IgD-negative memory B cell (primary cell): ENCODE data around the gene OR2AE1. TPM values are rescaled to one million over a fixed set of nuclear protein-coding genes. Genes with fewer than 3 reads are reported as not detected.

Source experiments
- H3K27ac Mint-ChIP-seq, 3 donors: one replicate each; pipeline ENCODE4 v1.8.0; 2020 to 2022; ENCODE audit warnings: mild to moderate bottlenecking in 3 of 3, mixed read lengths in 3 of 3, moderate library complexity in 1 of 3
- H3K27me3 Mint-ChIP-seq: one replicate; pipeline ENCODE4 v1.8.0; 2021; ENCODE audit warnings: mixed read lengths
- H3K36me3 Mint-ChIP-seq: one replicate; pipeline ENCODE4 v1.8.0; 2020; ENCODE audit warnings: mild to moderate bottlenecking, mixed read lengths
- H3K4me1 Mint-ChIP-seq, 3 donors: one replicate each; pipeline ENCODE4 v1.8.0; 2020 to 2022; ENCODE audit warnings: mixed read lengths in 3 of 3, mild to moderate bottlenecking in 1 of 3
- H3K4me3 Mint-ChIP-seq, 4 donors: one replicate each; pipeline ENCODE4 v1.8.0; 2020 to 2022; ENCODE audit warnings: mild to moderate bottlenecking in 4 of 4, mixed read lengths in 4 of 4, moderate library complexity in 3 of 4
- H3K9me3 Mint-ChIP-seq, 3 donors: one replicate each; pipeline ENCODE4 v1.8.0; 2020 to 2021; ENCODE audit warnings: mixed read lengths in 3 of 3, mild to moderate bottlenecking in 1 of 3
- polyA plus RNA-seq: library from polyadenylated mRNA; unstranded; fragments of 300-500 nt; fragmentation: Illumina TruSeq; gene quantifications from one replicate; pipeline ENCODE4 v1.2.3, GENCODE V29; 2021

The OR2AE1 gene
- polyA plus RNA-seq, result not detected

DNA sequence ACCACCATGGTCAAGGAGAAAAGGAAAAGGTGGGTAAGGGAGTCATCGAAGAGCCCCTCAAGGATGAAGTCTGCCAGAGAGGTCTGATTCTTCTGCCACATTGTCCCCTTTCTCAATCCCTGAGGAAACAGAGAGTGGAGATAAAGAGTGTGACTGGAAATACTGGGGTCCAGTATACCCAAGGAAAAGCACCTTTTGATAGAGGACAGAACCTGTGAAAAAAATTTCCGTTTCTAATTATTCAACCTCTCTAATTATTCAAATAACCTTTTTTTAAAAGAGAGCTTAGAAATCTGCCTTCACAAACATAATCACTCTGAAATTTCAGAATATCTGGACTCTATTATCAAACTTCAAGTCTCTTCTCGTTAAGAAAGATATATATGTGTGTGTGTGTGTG lies at the start of gene OR2AE1:
Gene OR2AE1, minus strand, starts transcription at position 101 of the 400 bp plus-strand sequence. Its CDS starts 0 bp downstream, at position 101.
- H3K4me1 Mint-ChIP-seq, result peaks cover 0 to 5% (median 4%) of the 10 kb centered on the region in 3 donors
- H3K27ac Mint-ChIP-seq, result no peak within 1 kb of the TSS
- H3K9me3 Mint-ChIP-seq, result peaks cover 0 to 2% (median 1%) of the 10 kb centered on the region in 3 donors
- H3K27me3 Mint-ChIP-seq, result peaks cover 6% of the 10 kb centered on the region
- H3K4me3 Mint-ChIP-seq, result no peak within 1 kb of the TSS
- peaks cover 3% of the 10 kb centered on the region for H3K36me3 Mint-ChIP-seq

GRCh38 chr7:99926321-99926720 lies 49.5 kb upstream of the OR2AE1 start:
- Mint-ChIP-seq H3K4me1 (peaks cover 0 to 8% (median 4%) of the 10 kb centered on the region in 3 donors), H3K27ac (no peak overlapping the region), H3K9me3 (no peaks in the 10 kb centered on the region), H3K36me3 (peaks cover 2% of the 10 kb centered on the region), H3K4me3 (no peak overlapping the region), H3K27me3 (peaks cover 19% of the 10 kb centered on the region)

DNA sequence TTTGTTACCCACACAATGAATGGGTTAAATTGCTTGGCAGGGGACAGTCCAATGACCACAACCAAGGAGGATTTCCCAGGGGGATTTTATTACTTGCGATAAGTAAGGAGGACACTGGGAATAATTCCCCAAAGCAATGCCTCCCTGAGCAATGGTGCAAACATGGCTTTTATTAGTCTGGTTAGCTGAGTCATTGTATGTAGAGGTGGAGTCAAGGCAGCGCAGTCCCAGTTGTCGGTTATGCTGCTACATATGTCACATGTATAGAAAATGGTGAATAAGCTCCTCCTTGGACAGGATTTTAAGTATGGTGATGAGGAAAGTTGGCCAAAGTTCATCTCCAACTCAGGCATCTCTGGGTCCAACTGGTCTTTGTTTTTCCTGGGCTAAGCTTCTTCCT lies 46.4 kb upstream of the OR2AE1 start:
- H3K27me3 Mint-ChIP-seq, result peaks cover 11% of the 10 kb centered on the region
- peaks cover 6% of the 10 kb centered on the region for H3K36me3 Mint-ChIP-seq
- H3K4me1 Mint-ChIP-seq, result peaks cover 0 to 11% (median 11%) of the 10 kb centered on the region in 3 donors
- peaks cover 0 to 2% (median 0%) of the 10 kb centered on the region in 3 donors for H3K9me3 Mint-ChIP-seq
- H3K4me3 Mint-ChIP-seq, result no peak overlapping the region
- H3K27ac Mint-ChIP-seq, result no peak overlapping the region

DNA sequence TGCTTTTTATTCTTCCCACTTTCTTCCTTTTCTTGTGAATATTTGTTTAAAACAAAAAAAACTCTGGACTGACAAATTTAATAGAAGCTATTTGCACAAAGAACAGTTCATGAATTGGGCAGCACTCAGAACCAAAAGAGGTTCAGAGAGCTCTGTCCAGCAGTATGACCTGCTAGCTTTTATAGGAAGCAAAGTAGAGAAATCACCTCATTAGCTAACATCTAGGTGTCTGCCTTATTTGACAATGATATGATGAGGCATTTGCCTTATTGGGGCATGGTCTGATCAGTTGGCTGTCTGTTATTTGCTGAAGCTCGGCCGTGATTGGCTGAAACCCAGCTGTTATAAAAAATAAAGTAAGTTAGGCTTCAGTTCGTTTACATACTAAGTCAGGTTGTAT lies 43.3 kb upstream of the OR2AE1 start:
- H3K27ac Mint-ChIP-seq, result peak overlapping the region; percentile 93 to 98 (median 98)
- peaks cover 2% of the 10 kb centered on the region for H3K27me3 Mint-ChIP-seq
- peaks cover 11 to 32% (median 28%) of the 10 kb centered on the region in 3 donors for H3K4me1 Mint-ChIP-seq
- peaks cover 0 to 2% (median 0%) of the 10 kb centered on the region in 3 donors for H3K9me3 Mint-ChIP-seq
- peak overlapping the region; percentile 94 to 96 (median 95) for H3K4me3 Mint-ChIP-seq
- H3K36me3 Mint-ChIP-seq, result peaks cover 3% of the 10 kb centered on the region

GRCh38 chr7:99919814-99920112 lies 42.9 kb upstream of the OR2AE1 start:
- Mint-ChIP-seq H3K9me3 (peaks cover 0 to 2% (median 0%) of the 10 kb centered on the region in 3 donors), H3K4me3 (peak overlapping the region; percentile 94 to 96 (median 95)), H3K36me3 (peaks cover 3% of the 10 kb centered on the region), H3K27ac (peak overlapping the region; percentile 93 to 98 (median 98)), H3K4me1 (peaks cover 13 to 35% (median 30%) of the 10 kb centered on the region in 3 donors), H3K27me3 (peaks cover under 1% of the 10 kb centered on the region)

GRCh38 chr7:99918959-99919813 lies 42.4 kb upstream of the OR2AE1 start, which contains the start of gene TRIM4:
TSS of gene TRIM4 (minus strand) at chr7:99919530. CDS start at chr7:99919401, 129 bp downstream.
- H3K36me3 Mint-ChIP-seq, result peaks cover 3% of the 10 kb centered on the region

DNA sequence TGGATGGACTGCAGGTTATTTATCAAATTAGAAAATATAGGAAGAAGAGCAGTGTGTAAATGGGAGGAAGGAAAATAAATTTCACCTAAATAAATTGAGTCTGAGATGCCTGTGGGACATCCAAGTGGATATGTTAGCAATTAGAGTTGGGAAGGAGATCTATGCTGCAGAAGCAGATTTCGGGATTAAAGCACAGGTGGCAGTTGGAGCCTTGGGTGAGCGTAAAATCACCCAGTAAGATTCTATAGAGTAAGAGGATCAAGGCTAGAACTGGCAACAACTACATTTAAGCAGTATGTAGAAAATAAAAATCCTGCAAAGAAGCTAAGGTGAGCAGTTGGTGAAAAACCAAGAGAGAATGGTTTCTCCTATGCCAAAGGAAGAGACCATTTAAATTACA lies 34.1 kb upstream of the OR2AE1 start:
- no peak overlapping the region for H3K4me3 Mint-ChIP-seq
- H3K27ac Mint-ChIP-seq, result no peak overlapping the region
- H3K27me3 Mint-ChIP-seq, result no peaks in the 10 kb centered on the region
- peaks cover 20 to 35% (median 23%) of the 10 kb centered on the region in 3 donors for H3K4me1 Mint-ChIP-seq
- H3K36me3 Mint-ChIP-seq, result peaks cover 1% of the 10 kb centered on the region
- no peaks in the 10 kb centered on the region for H3K9me3 Mint-ChIP-seq

More at GRCh38 chr7:99918959-99919813, 42.4 kb upstream of the OR2AE1 start, which contains the start of gene TRIM4:
- H3K27me3 Mint-ChIP-seq, result no peaks in the 10 kb centered on the region
- H3K9me3 Mint-ChIP-seq, result peaks cover 0 to 2% (median 0%) of the 10 kb centered on the region in 3 donors
- peaks cover 18 to 38% (median 34%) of the 10 kb centered on the region in 3 donors for H3K4me1 Mint-ChIP-seq
- H3K4me3 Mint-ChIP-seq, result peak within 1 kb of the TSS; percentile 94 to 96 (median 95)
- peak within 1 kb of the TSS; percentile 93 to 98 (median 98) for H3K27ac Mint-ChIP-seq

DNA sequence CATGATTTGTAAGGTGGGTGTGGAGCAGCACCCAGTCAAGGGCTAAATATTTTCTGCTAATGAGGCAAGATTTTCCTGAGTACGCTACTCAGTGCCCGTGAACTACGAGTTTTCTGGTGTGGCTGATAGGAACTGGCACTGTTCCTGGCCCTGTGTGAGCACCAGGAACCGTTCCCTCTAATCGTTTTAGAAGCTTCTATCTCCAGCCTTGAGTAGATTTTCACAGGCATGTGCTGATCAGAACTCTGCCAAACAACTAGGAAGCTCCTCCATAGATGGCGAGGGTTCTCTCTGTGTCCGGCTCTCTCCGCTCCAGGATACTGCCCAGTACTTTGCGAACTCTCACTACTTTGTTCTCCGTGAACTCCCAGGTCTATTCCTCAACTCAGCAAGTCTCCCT lies 24.7 kb upstream of the OR2AE1 start:
- Mint-ChIP-seq H3K9me3 (peaks cover 0 to 2% (median 0%) of the 10 kb centered on the region in 3 donors), H3K4me3 (no peak overlapping the region), H3K27me3 (no peaks in the 10 kb centered on the region), H3K27ac (no peak overlapping the region), H3K4me1 (peaks cover 4 to 9% (median 7%) of the 10 kb centered on the region in 3 donors), H3K36me3 (peaks cover 13% of the 10 kb centered on the region)

GRCh38 chr7:99899830-99900519 lies 23.1 kb upstream of the OR2AE1 start:
- H3K27me3 Mint-ChIP-seq, result no peaks in the 10 kb centered on the region
- no peak overlapping the region for H3K4me3 Mint-ChIP-seq
- H3K36me3 Mint-ChIP-seq, result peaks cover 13% of the 10 kb centered on the region
- H3K9me3 Mint-ChIP-seq, result peaks cover 0 to 2% (median 0%) of the 10 kb centered on the region in 3 donors
- no peak overlapping the region for H3K27ac Mint-ChIP-seq
- peaks cover 7 to 9% (median 7%) of the 10 kb centered on the region in 3 donors for H3K4me1 Mint-ChIP-seq

DNA sequence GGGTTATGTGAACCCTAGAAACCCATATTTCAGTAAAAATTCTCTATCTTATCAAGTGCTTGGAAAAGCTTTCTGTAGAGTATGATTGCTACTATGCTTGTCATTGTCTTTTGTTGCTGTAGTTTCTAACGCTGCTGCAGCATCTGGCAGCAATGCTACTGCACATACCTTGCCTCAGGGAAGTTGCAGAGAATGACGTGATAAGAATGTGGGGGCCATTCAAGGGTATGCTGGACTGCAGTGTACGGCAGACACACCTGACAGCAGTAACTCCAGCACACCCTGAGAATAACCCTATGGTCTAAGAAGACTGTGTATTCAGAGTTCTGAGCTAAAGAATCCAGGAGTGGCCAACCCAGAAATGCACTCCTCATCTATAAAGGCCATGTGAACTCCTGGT lies 22.0 kb upstream of the OR2AE1 start:
- H3K4me1 Mint-ChIP-seq, result peaks cover 7 to 8% (median 8%) of the 10 kb centered on the region in 3 donors
- H3K27me3 Mint-ChIP-seq, result no peaks in the 10 kb centered on the region
- peaks cover 0 to 2% (median 0%) of the 10 kb centered on the region in 3 donors for H3K9me3 Mint-ChIP-seq
- no peak overlapping the region for H3K4me3 Mint-ChIP-seq
- H3K36me3 Mint-ChIP-seq, result peaks cover 13% of the 10 kb centered on the region
- peak overlapping the region in 1 of 3 donors; percentile 57 for H3K27ac Mint-ChIP-seq

DNA sequence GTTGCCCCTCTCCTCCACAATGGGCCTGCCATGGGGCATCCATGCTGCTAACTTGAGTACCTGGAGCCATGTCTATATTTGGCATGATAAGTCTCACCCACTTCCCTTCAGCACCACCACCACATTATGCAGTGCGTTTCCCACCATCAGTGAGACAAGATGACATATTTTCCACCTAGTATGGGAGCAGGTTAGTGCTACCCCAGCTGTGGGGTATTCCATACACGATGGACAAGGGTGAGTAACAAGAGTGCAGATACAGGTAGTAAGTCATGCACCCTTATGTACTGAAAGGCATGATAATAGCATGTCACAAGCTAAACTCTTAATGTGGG lies 21.2 kb upstream of the OR2AE1 start:
- Mint-ChIP-seq H3K4me3 (no peak overlapping the region), H3K4me1 (peaks cover 7 to 8% (median 8%) of the 10 kb centered on the region in 3 donors), H3K9me3 (peaks cover 0 to 2% (median 0%) of the 10 kb centered on the region in 3 donors), H3K27me3 (no peaks in the 10 kb centered on the region), H3K36me3 (peaks cover 13% of the 10 kb centered on the region), H3K27ac (no peak overlapping the region)

DNA sequence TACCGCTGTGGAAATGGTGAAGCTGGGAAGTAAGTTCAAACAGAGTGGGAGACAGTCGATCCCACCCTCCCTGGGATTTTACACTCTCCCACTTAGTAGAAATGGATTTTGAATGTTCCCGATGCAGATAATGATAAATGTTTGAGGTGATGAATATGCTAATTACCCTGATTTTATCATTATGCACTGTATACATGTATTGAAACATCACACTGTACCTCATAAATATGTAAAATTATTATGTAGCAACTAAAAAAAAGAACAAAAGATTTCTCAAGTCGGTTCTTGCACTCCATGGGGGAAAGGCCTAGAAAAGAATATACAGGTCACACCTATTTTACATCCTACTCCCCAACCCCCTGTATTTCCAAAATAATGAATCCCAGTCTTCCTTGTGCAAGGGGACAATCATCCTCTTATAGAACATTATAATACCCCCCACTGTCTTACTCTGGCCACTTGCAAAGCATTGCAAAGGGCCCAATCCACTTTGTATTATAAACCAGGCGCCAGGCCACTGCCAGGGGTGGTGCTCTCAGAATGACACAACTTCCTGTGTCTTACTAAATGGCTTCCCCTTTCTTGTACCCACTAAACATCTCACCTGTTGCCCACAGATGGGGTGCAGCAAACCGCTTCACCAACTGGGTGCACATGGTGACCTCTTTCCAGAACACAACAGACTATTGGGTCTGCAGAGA lies 20.6 kb upstream of the OR2AE1 start:
- Mint-ChIP-seq H3K4me1 (peaks cover 7 to 8% (median 8%) of the 10 kb centered on the region in 3 donors), H3K36me3 (peaks cover 13% of the 10 kb centered on the region), H3K9me3 (peaks cover 0 to 2% (median 0%) of the 10 kb centered on the region in 3 donors), H3K4me3 (no peak overlapping the region), H3K27me3 (no peaks in the 10 kb centered on the region), H3K27ac (no peak overlapping the region)

DNA sequence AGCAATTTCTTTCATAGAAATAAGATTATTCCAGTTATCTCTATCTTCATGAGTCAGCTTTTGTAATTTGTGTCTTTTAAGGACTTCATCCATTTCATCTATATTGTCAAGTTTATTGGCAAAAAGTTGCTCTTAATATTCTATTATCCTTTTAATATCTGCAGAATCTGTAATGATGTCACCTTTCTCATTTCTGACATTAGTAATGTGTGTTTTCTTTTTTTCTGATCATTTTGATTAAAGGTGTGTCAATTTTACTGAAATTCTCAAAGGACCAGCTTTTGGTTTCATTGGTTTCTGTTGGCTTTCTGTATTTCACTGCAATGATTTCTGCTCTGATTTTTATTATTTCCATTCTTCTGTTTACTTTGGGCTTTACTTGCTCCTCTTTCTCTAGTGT lies 17.9 kb upstream of the OR2AE1 start:
- Mint-ChIP-seq H3K27ac (no peak overlapping the region), H3K4me1 (peaks cover 7 to 8% (median 8%) of the 10 kb centered on the region in 3 donors), H3K9me3 (peaks cover 0 to 6% (median 6%) of the 10 kb centered on the region in 3 donors), H3K36me3 (peaks cover 17% of the 10 kb centered on the region), H3K4me3 (no peak overlapping the region), H3K27me3 (no peaks in the 10 kb centered on the region)

GRCh38 chr7:99893280-99893679 lies 16.4 kb upstream of the OR2AE1 start:
- Mint-ChIP-seq H3K27me3 (no peaks in the 10 kb centered on the region), H3K4me3 (no peak overlapping the region), H3K36me3 (peaks cover 13% of the 10 kb centered on the region), H3K9me3 (peaks cover 0 to 8% (median 6%) of the 10 kb centered on the region in 3 donors), H3K27ac (no peak overlapping the region), H3K4me1 (peaks cover 4 to 6% (median 5%) of the 10 kb centered on the region in 3 donors)
